ENCODE results near the gene NT5C3A.

NT5C3A gene

GRCh38 chr7:33039903-33040292 is 22.7 kb downstream of the NT5C3A start:
- Histone ChIP-seq H3K36me3 (ENCODE audit: insufficient read depth) (no peaks in the 10 kb centered on the region), H3K4me3 (IDR thresholded peaks at IDR 0.05; ENCODE audit: insufficient read depth, low read depth, low read length) (no peak overlapping the region), H3K9ac (no peak overlapping the region; the same call in 1 of the 2 replicates), H3K4me2 (peak overlapping the region; percentile 99), H3K4me1 (ENCODE audit: low read depth, poor library complexity, severe bottlenecking) (peaks cover 44% of the 10 kb centered on the region), H2AFZ (ENCODE audit: low read depth) (no peak overlapping the region), H3K27ac (peak overlapping the region; percentile 46), H3K79me2 (ENCODE audit: insufficient read depth, low read depth) (peaks cover 93% of the 10 kb centered on the region), H4K20me1 (ENCODE audit: insufficient read depth) (peaks cover 22% of the 10 kb centered on the region), H3K27me3 (ENCODE audit: insufficient read depth, low read depth) (no peaks in the 10 kb centered on the region)
- no peak for TF ChIP-seq CTCF (conservative IDR thresholded peaks at IDR 0.05; ENCODE audit: low read depth, low read length)

- Histone ChIP-seq H3K4me2 (peak overlapping the region; percentile 99), H3K9ac (no peak overlapping the region; the same call in 1 of the 2 replicates), H3K4me1 (ENCODE audit: low read depth, poor library complexity, severe bottlenecking) (peaks cover 44% of the 10 kb centered on the region), H3K36me3 (ENCODE audit: insufficient read depth) (no peaks in the 10 kb centered on the region), H2AFZ (ENCODE audit: low read depth) (no peak overlapping the region), H3K27ac (peak overlapping the region; percentile 46; the same call in 1 of the 2 replicates), H4K20me1 (ENCODE audit: insufficient read depth) (peaks cover 22% of the 10 kb centered on the region), H3K4me3 (IDR thresholded peaks at IDR 0.05; ENCODE audit: insufficient read depth, low read depth, low read length) (no peak overlapping the region), H3K27me3 (ENCODE audit: insufficient read depth, low read depth) (no peaks in the 10 kb centered on the region), H3K79me2 (ENCODE audit: insufficient read depth, low read depth) (peaks cover 87% of the 10 kb centered on the region)
- no peak for TF ChIP-seq CTCF (conservative IDR thresholded peaks at IDR 0.05; ENCODE audit: low read depth, low read length)
These were observed 23.2 kb downstream of the NT5C3A start for GRCh38 chr7:33039257-33039902.

- no peak overlapping the region for H3K27ac ChIP-seq
These were observed 23.9 kb downstream of the NT5C3A start for GRCh38 chr7:33038639-33039038.

GRCh38 chr7:33035776-33036175 is 26.8 kb downstream of the NT5C3A start:
- no peak overlapping the region for H3K4me3 ChIP-seq (IDR thresholded peaks at IDR 0.05; ENCODE audit: insufficient read depth, low read depth, low read length)
- H3K27ac ChIP-seq: no peak overlapping the region
- H2AFZ ChIP-seq (ENCODE audit: low read depth): no peak overlapping the region
- H4K20me1 ChIP-seq (ENCODE audit: insufficient read depth): peaks cover 5% of the 10 kb centered on the region; the same call in 1 of the 2 replicates
- peaks cover 23% of the 10 kb centered on the region for H3K4me1 ChIP-seq (ENCODE audit: low read depth, poor library complexity, severe bottlenecking)
- H3K9ac ChIP-seq: no peak overlapping the region
- H3K79me2 ChIP-seq (ENCODE audit: insufficient read depth, low read depth): peaks cover 52% of the 10 kb centered on the region
- no peaks in the 10 kb centered on the region for H3K27me3 ChIP-seq (ENCODE audit: insufficient read depth, low read depth)
- no peak for TF ChIP-seq CTCF (conservative IDR thresholded peaks at IDR 0.05; ENCODE audit: low read depth, low read length)
- no peaks in the 10 kb centered on the region for H3K36me3 ChIP-seq (ENCODE audit: insufficient read depth)
- no peak overlapping the region for H3K4me2 ChIP-seq

More at GRCh38 chr7:33038639-33039038, 23.9 kb downstream of the NT5C3A start:
- Histone ChIP-seq H3K4me2 (peak overlapping the region; percentile 99), H3K79me2 (ENCODE audit: insufficient read depth, low read depth) (peaks cover 81% of the 10 kb centered on the region), H3K9ac (no peak overlapping the region), H4K20me1 (ENCODE audit: insufficient read depth) (peaks cover 22% of the 10 kb centered on the region), H3K4me1 (ENCODE audit: low read depth, poor library complexity, severe bottlenecking) (peaks cover 44% of the 10 kb centered on the region), H3K4me3 (IDR thresholded peaks at IDR 0.05; ENCODE audit: insufficient read depth, low read depth, low read length) (no peak overlapping the region), H3K36me3 (ENCODE audit: insufficient read depth) (no peaks in the 10 kb centered on the region), H2AFZ (ENCODE audit: low read depth) (no peak overlapping the region), H3K27me3 (ENCODE audit: insufficient read depth, low read depth) (no peaks in the 10 kb centered on the region)
- TF ChIP-seq CTCF (conservative IDR thresholded peaks at IDR 0.05; ENCODE audit: low read depth, low read length): no peak

Data from KMS-11 (cell line).